WTC11 (cell line): ENCODE results near the gene OSBPL10. TPM values are rescaled to one million over a fixed set of nuclear protein-coding genes. Genes with fewer than 3 reads are reported as not detected.

Experiments
- ATF1 ChIP-seq: sonication (generic); formaldehyde crosslinking; IDR thresholded peaks from 2 replicates; pipeline ENCODE4 v1.8.1; 2023; ENCODE audit warnings: mild to moderate bottlenecking, moderate library complexity, missing genetic modification reagents
- CREM ChIP-seq: sonication (generic); formaldehyde crosslinking; IDR thresholded peaks from 2 replicates; pipeline ENCODE4 v1.8.1; 2022; ENCODE audit warnings: mild to moderate bottlenecking, missing genetic modification reagents, moderate library complexity
- FOXJ3 ChIP-seq: sonication (generic); formaldehyde crosslinking; IDR thresholded peaks from 2 replicates; pipeline ENCODE4 v1.9.0; 2021; ENCODE audit warnings: missing genetic modification reagents, mild to moderate bottlenecking, borderline replicate concordance
- GABPB1 ChIP-seq: sonication (generic); formaldehyde crosslinking; IDR thresholded peaks from 2 replicates; pipeline ENCODE4 v1.8.1; 2023; ENCODE audit warnings: mild to moderate bottlenecking, missing genetic modification reagents
- SMAD3 ChIP-seq: sonication (generic); formaldehyde crosslinking; IDR thresholded peaks from 2 replicates; pipeline ENCODE4 v1.8.0; 2022; ENCODE audit warnings: missing genetic modification reagents, mild to moderate bottlenecking, borderline replicate concordance
- ZNF671 ChIP-seq: fragments of 250-450 bp; sonication (Bioruptor Pico); IDR thresholded peaks from 2 replicates; pipeline ENCODE4 v1.8.0; 2021; ENCODE audit warnings: mild to moderate bottlenecking
- total RNA-seq: library from RNA; stranded (reverse); gene quantifications from 3 replicates; pipeline ENCODE4 v1.2.3, GENCODE V29; 2021
- TF ChIP-seq, protein P1 (sequence below): fragments of 250-450 bp; sonication (Bioruptor Pico); IDR thresholded peaks from 2 replicates; pipeline ENCODE4 v1.9.0; 2021; ENCODE audit warnings: mild to moderate bottlenecking, borderline replicate concordance
- TF ChIP-seq, protein P2 (sequence below): sonication (generic); formaldehyde crosslinking; IDR thresholded peaks from 2 replicates; pipeline ENCODE4 v1.8.0; 2023; ENCODE audit warnings: missing genetic modification reagents, mild to moderate bottlenecking, borderline replicate concordance
- TF ChIP-seq, protein P3 (sequence below): fragments of 250-450 bp; sonication (Bioruptor Pico); IDR thresholded peaks from 2 replicates; pipeline ENCODE4 v1.9.0; 2021; ENCODE audit warnings: moderate library complexity, mild to moderate bottlenecking, inconsistent platforms, borderline replicate concordance
- TF ChIP-seq, protein P4 (sequence below): fragments of 250-450 bp; sonication (Bioruptor Pico); IDR thresholded peaks from 2 replicates; pipeline ENCODE4 v1.8.0; 2021; ENCODE audit warnings: mild to moderate bottlenecking
- TF ChIP-seq, protein P5 (sequence below): sonication (generic); formaldehyde crosslinking; IDR thresholded peaks from 2 replicates; pipeline ENCODE4 v1.8.1; 2023; ENCODE audit warnings: mild to moderate bottlenecking, missing genetic modification reagents
- TF ChIP-seq, protein P6 (sequence below): sonication (generic); formaldehyde crosslinking; IDR thresholded peaks from 2 replicates; pipeline ENCODE4 v1.8.0; 2022; ENCODE audit warnings: mild to moderate bottlenecking, missing genetic modification reagents
- TF ChIP-seq, protein P7 (sequence below): sonication (generic); formaldehyde crosslinking; IDR thresholded peaks from 2 replicates; pipeline ENCODE4 v1.8.0; 2023; ENCODE audit warnings: missing genetic modification reagents

Gene OSBPL10
- total RNA-seq, 1 experiment from 2014 or later, result 84.1 TPM

DNA sequence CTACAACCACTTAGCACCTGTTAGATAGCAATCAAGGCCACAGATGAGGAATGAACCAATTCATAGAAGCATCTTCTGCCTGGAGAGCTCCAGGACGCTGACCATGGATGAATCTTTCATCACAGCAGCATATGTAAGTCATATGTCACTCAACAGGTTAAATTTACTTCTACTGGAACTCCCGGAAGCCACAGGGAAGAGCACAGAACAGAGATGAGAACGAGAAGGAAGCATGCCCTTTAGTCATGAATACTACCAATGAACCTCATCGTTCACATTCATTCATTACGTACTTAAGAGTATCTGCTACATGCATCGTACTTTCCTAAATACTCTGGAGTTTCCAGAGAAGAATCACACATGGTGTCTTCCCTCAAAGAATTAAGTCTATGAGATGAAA is 255.5 kb downstream of the OSBPL10 start (continued):
- TF ChIP-seq, protein P1, sequence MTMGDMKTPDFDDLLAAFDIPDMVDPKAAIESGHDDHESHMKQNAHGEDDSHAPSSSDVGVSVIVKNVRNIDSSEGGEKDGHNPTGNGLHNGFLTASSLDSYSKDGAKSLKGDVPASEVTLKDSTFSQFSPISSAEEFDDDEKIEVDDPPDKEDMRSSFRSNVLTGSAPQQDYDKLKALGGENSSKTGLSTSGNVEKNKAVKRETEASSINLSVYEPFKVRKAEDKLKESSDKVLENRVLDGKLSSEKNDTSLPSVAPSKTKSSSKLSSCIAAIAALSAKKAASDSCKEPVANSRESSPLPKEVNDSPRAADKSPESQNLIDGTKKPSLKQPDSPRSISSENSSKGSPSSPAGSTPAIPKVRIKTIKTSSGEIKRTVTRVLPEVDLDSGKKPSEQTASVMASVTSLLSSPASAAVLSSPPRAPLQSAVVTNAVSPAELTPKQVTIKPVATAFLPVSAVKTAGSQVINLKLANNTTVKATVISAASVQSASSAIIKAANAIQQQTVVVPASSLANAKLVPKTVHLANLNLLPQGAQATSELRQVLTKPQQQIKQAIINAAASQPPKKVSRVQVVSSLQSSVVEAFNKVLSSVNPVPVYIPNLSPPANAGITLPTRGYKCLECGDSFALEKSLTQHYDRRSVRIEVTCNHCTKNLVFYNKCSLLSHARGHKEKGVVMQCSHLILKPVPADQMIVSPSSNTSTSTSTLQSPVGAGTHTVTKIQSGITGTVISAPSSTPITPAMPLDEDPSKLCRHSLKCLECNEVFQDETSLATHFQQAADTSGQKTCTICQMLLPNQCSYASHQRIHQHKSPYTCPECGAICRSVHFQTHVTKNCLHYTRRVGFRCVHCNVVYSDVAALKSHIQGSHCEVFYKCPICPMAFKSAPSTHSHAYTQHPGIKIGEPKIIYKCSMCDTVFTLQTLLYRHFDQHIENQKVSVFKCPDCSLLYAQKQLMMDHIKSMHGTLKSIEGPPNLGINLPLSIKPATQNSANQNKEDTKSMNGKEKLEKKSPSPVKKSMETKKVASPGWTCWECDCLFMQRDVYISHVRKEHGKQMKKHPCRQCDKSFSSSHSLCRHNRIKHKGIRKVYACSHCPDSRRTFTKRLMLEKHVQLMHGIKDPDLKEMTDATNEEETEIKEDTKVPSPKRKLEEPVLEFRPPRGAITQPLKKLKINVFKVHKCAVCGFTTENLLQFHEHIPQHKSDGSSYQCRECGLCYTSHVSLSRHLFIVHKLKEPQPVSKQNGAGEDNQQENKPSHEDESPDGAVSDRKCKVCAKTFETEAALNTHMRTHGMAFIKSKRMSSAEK (CRISPR knock-in tag), result no peak
- TF ChIP-seq, protein P2, sequence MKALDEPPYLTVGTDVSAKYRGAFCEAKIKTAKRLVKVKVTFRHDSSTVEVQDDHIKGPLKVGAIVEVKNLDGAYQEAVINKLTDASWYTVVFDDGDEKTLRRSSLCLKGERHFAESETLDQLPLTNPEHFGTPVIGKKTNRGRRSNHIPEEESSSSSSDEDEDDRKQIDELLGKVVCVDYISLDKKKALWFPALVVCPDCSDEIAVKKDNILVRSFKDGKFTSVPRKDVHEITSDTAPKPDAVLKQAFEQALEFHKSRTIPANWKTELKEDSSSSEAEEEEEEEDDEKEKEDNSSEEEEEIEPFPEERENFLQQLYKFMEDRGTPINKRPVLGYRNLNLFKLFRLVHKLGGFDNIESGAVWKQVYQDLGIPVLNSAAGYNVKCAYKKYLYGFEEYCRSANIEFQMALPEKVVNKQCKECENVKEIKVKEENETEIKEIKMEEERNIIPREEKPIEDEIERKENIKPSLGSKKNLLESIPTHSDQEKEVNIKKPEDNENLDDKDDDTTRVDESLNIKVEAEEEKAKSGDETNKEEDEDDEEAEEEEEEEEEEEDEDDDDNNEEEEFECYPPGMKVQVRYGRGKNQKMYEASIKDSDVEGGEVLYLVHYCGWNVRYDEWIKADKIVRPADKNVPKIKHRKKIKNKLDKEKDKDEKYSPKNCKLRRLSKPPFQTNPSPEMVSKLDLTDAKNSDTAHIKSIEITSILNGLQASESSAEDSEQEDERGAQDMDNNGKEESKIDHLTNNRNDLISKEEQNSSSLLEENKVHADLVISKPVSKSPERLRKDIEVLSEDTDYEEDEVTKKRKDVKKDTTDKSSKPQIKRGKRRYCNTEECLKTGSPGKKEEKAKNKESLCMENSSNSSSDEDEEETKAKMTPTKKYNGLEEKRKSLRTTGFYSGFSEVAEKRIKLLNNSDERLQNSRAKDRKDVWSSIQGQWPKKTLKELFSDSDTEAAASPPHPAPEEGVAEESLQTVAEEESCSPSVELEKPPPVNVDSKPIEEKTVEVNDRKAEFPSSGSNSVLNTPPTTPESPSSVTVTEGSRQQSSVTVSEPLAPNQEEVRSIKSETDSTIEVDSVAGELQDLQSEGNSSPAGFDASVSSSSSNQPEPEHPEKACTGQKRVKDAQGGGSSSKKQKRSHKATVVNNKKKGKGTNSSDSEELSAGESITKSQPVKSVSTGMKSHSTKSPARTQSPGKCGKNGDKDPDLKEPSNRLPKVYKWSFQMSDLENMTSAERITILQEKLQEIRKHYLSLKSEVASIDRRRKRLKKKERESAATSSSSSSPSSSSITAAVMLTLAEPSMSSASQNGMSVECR (CRISPR knock-in tag), result no peak
- TF ChIP-seq, protein P3, sequence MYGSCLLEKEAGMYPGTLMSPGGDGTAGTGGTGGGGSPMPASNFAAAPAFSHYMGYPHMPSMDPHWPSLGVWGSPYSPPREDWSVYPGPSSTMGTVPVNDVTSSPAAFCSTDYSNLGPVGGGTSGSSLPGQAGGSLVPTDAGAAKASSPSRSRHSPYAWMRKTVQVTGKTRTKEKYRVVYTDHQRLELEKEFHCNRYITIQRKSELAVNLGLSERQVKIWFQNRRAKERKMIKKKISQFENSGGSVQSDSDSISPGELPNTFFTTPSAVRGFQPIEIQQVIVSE (CRISPR knock-in tag), result no peak
- TF ChIP-seq, protein P4, sequence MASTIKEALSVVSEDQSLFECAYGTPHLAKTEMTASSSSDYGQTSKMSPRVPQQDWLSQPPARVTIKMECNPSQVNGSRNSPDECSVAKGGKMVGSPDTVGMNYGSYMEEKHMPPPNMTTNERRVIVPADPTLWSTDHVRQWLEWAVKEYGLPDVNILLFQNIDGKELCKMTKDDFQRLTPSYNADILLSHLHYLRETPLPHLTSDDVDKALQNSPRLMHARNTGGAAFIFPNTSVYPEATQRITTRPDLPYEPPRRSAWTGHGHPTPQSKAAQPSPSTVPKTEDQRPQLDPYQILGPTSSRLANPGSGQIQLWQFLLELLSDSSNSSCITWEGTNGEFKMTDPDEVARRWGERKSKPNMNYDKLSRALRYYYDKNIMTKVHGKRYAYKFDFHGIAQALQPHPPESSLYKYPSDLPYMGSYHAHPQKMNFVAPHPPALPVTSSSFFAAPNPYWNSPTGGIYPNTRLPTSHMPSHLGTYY (CRISPR knock-in tag), result no peak
- TF ChIP-seq CREM, result no peak
- TF ChIP-seq ZNF671, result no peak
- TF ChIP-seq ATF1 (CRISPR knock-in tag), result no peak
- no peak for TF ChIP-seq FOXJ3 (CRISPR knock-in tag)
- no peak for TF ChIP-seq GABPB1 (CRISPR knock-in tag)
- TF ChIP-seq, protein P5, sequence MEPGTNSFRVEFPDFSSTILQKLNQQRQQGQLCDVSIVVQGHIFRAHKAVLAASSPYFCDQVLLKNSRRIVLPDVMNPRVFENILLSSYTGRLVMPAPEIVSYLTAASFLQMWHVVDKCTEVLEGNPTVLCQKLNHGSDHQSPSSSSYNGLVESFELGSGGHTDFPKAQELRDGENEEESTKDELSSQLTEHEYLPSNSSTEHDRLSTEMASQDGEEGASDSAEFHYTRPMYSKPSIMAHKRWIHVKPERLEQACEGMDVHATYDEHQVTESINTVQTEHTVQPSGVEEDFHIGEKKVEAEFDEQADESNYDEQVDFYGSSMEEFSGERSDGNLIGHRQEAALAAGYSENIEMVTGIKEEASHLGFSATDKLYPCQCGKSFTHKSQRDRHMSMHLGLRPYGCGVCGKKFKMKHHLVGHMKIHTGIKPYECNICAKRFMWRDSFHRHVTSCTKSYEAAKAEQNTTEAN (CRISPR knock-in tag), result no peak
- TF ChIP-seq, protein P6, sequence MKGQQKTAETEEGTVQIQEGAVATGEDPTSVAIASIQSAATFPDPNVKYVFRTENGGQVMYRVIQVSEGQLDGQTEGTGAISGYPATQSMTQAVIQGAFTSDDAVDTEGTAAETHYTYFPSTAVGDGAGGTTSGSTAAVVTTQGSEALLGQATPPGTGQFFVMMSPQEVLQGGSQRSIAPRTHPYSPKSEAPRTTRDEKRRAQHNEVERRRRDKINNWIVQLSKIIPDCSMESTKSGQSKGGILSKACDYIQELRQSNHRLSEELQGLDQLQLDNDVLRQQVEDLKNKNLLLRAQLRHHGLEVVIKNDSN, result no peak
- TF ChIP-seq, protein P7, sequence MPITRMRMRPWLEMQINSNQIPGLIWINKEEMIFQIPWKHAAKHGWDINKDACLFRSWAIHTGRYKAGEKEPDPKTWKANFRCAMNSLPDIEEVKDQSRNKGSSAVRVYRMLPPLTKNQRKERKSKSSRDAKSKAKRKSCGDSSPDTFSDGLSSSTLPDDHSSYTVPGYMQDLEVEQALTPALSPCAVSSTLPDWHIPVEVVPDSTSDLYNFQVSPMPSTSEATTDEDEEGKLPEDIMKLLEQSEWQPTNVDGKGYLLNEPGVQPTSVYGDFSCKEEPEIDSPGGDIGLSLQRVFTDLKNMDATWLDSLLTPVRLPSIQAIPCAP (CRISPR knock-in tag), result no peak
- TF ChIP-seq SMAD3 (CRISPR knock-in tag), result no peak
